HuH-7 (cell line): ENCODE results near the gene SATB2.

Experiments used
- DNase-seq: peaks from one replicate; pipeline ENCODE4 v3.0.0; 2011; ENCODE audit warnings: low spot score

Gene SATB2

GRCh38 chr2:199452260-199452990 lies 5.3 kb downstream of the SATB2 start:
- no peak for DNase-seq

GRCh38 chr2:199449956-199450355 lies 7.8 kb downstream of the SATB2 start:
- DNase-seq = no peak

GRCh38 chr2:199449455-199449854 lies 8.3 kb downstream of the SATB2 start:
- no peak for DNase-seq

GRCh38 chr2:199446996-199447576 lies 10.7 kb downstream of the SATB2 start:
- DNase-seq = no peak

- no peak for DNase-seq
Measured at GRCh38 chr2:199444749-199445148, 13.0 kb downstream of the SATB2 start.

GRCh38 chr2:199443589-199444130 lies 14.1 kb downstream of the SATB2 start:
- DNase-seq = no peak

- no peak for DNase-seq
Measured at GRCh38 chr2:199442173-199442572, 15.6 kb downstream of the SATB2 start.

GRCh38 chr2:199441759-199442158 lies 16.0 kb downstream of the SATB2 start:
- DNase-seq = no peak

GRCh38 chr2:199440118-199440517 lies 17.6 kb downstream of the SATB2 start:
- DNase-seq = no peak

GRCh38 chr2:199439542-199439941 lies 18.2 kb downstream of the SATB2 start:
- no peak for DNase-seq

- DNase-seq = no peak
Measured at GRCh38 chr2:199439066-199439465, 18.7 kb downstream of the SATB2 start.

GRCh38 chr2:199434555-199434954 lies 23.2 kb downstream of the SATB2 start:
- DNase-seq = no peak

- no peak for DNase-seq
Measured at GRCh38 chr2:199433204-199433832, 24.4 kb downstream of the SATB2 start.

- no peak for DNase-seq
Measured at GRCh38 chr2:199431746-199432213, 26.0 kb downstream of the SATB2 start.

GRCh38 chr2:199430214-199430613 lies 27.5 kb downstream of the SATB2 start:
- no peak for DNase-seq

- no peak for DNase-seq
Measured at GRCh38 chr2:199428291-199428690, 29.4 kb downstream of the SATB2 start.

GRCh38 chr2:199424160-199424559 lies 33.6 kb downstream of the SATB2 start:
- DNase-seq = no peak

- no peak for DNase-seq
Measured at GRCh38 chr2:199419428-199419827, 38.3 kb downstream of the SATB2 start.

- no peak for DNase-seq
Measured at GRCh38 chr2:199414465-199414864, 43.3 kb downstream of the SATB2 start.

GRCh38 chr2:199414001-199414400 lies 43.7 kb downstream of the SATB2 start:
- DNase-seq = no peak

GRCh38 chr2:199409759-199410529 lies 47.8 kb downstream of the SATB2 start:
- DNase-seq = no peak

- no peak for DNase-seq
Measured at GRCh38 chr2:199407421-199407820, 50.3 kb downstream of the SATB2 start.
